Body of pancreas (tissue), 4 donors: ENCODE data around the gene PKN1. TPM values are rescaled to one million over a fixed set of nuclear protein-coding genes. Genes with fewer than 3 reads are reported as not detected.

Source experiments
- ATAC-seq: fragments of 150-250 bp; one replicate; pipeline ENCODE4 v1.9.1; 2016
- DNase-seq, 4 donors: peaks; one replicate each; pipeline ENCODE4 v3.0.0-alpha.2; 2019
- H3K27ac ChIP-seq, 4 donors: fragments of 200-600 bp; sonication (generic); 1 replicate in 3 of 4; 2 replicates in 1 of 4; pipeline versions ENCODE4 v1.5.1 to v1.6.1; 2016 to 2019; ENCODE audit warnings: mild to moderate bottlenecking in 1 of 4, mixed read lengths in 1 of 4, moderate library complexity in 1 of 4
- H3K27me3 ChIP-seq, 2 donors: fragments of 200-600 bp; sonication (generic); one replicate each; pipeline ENCODE4 v1.6.0; 2016; ENCODE audit warnings: mild to moderate bottlenecking in 1 of 2
- H3K36me3 ChIP-seq, 2 donors: fragments of 200-600 bp; sonication (generic); replicated peaks in 1 of 2; 2 replicates each; pipeline ENCODE4 v1.5.1; 2016; ENCODE audit warnings: low read depth in 2 of 2; ENCODE audit not compliant: insufficient read depth in 1 of 2
- H3K4me1 ChIP-seq: fragments of 200-600 bp; sonication (generic); one replicate; pipeline ENCODE4 v1.6.0; 2016
- H3K4me3 ChIP-seq, 2 donors: fragments of 200-600 bp; sonication (generic); 1 replicate in 1 of 2; 2 replicates in 1 of 2; pipeline ENCODE4 v1.5.1; 2016 to 2019
- H3K9me3 ChIP-seq, 3 donors: fragments of 200-600 bp; sonication (generic); 1 replicate in 2 of 3; 2 replicates in 1 of 3; pipeline ENCODE4 v1.5.1; 2016
- CTCF ChIP-seq, 7 experiments: fragments of 450-650 bp in 4 of 7; fragments of 200-600 bp in 3 of 7; sonication (generic) in 3 of 7; IDR thresholded peaks; one replicate each; pipeline ENCODE4 v1.5.1; 2016 to 2019; ENCODE audit warnings: antibody characterized with exemption in 7 of 7
- POLR2A ChIP-seq, 3 donors: fragments of 450-650 bp; IDR thresholded peaks; one replicate each; pipeline ENCODE4 v1.6.1; 2016; ENCODE audit warnings: antibody characterized with exemption in 3 of 3, mild to moderate bottlenecking in 2 of 3
- WGBS, 2 donors: methylation state at CpG; one replicate each; pipeline ENCODE4 v1.1.5; 2017; 5-methylcytosine and 5-hydroxymethylcytosine counted together
- intact Hi-C: fragments of 100-400 bp; cut with DNase I; formaldehyde crosslinking; loops from one replicate; pipeline ENCODE4 v1.15.1; 2023
- small RNA-seq: library from RNA; depleted of rRNA; stranded (forward); fragments of <200 nt; gene quantifications from one replicate; pipeline ENCODE3, GENCODE V24; 2016
- total RNA-seq, 2 donors: library from RNA; depleted of rRNA; stranded (reverse); fragments of >200 nt; gene quantifications; one replicate each; pipeline ENCODE4 v1.1.0, GENCODE V29; 2016

Gene PKN1
- total RNA-seq, 2 donors from 2014 or later = 82.5 to 83.4 TPM

GRCh38 chr19:14517840-14518505 lies 84.9 kb downstream of the PKN1 start, which contains the start of gene DNAJB1:
TSS of gene DNAJB1 (minus strand) at chr19:14518397. CDS start at chr19:14518349, 48 bp downstream.
- peak in 1 of 7 experiments; percentile 7 for TF ChIP-seq CTCF (IDR thresholded peaks at IDR 0.05)
- TF ChIP-seq POLR2A (IDR thresholded peaks at IDR 0.05) = peak; percentile 95 to 99 (median 99)

GRCh38 chr19:14519245-14519859 lies 86.2 kb downstream of the PKN1 start:
- H3K4me3 ChIP-seq = no peak overlapping the region
- H3K9me3 ChIP-seq = no peaks in the 10 kb centered on the region
- intact Hi-C loops = no loop called here
- peaks cover 7 to 14% of the 10 kb centered on the region in 2 donors for H3K36me3 ChIP-seq
- ATAC-seq (no peak), DNase-seq (no peak)
- H3K27ac ChIP-seq = peak overlapping the region; percentile 92 to 100 (median 99)
- H3K27me3 ChIP-seq = no peaks in the 10 kb centered on the region
- WGBS, 2 donors = 84 to 88% methylated on average over 22 of the region's 22 CpGs
- peaks cover 44% of the 10 kb centered on the region for H3K4me1 ChIP-seq
- no peak for TF ChIP-seq POLR2A (IDR thresholded peaks at IDR 0.05)
- TF ChIP-seq CTCF (IDR thresholded peaks at IDR 0.05) = no peak

More at GRCh38 chr19:14517840-14518505, 84.9 kb downstream of the PKN1 start, which contains the start of gene DNAJB1:
- peaks cover 58% of the 10 kb centered on the region for H3K4me1 ChIP-seq
- H3K27ac ChIP-seq = peak within 1 kb of the TSS; percentile 94 to 100 (median 99)
- ATAC-seq (peak; percentile 70), DNase-seq (peak; percentile 76 to 83 (median 82))
- H3K4me3 ChIP-seq = peak within 1 kb of the TSS; percentile 72 to 87
- H3K36me3 ChIP-seq = peaks cover 7 to 14% of the 10 kb centered on the region in 2 donors
- no peaks in the 10 kb centered on the region for H3K9me3 ChIP-seq
- intact Hi-C loops = no loop called here
- WGBS, 2 donors = 0% methylated on average over 46 of the region's 82 CpGs; no CpG with 5 or more reads in 1 of the 2 donors
- no peaks in the 10 kb centered on the region for H3K27me3 ChIP-seq

- Histone ChIP-seq H3K27me3 (no peaks in the 10 kb centered on the region), H3K4me1 (peaks cover 39% of the 10 kb centered on the region), H3K9me3 (no peaks in the 10 kb centered on the region), H3K27ac (peak overlapping the region; percentile 23 to 100 (median 99)), H3K36me3 (peaks cover 7 to 9% of the 10 kb centered on the region in 2 donors), H3K4me3 (no peak overlapping the region)
- DNase-seq (peak; percentile 36 to 75 (median 44)), ATAC-seq (no peak)
- WGBS, 2 donors = 14 to 50% methylated on average over 1 to 2 of the region's 2 CpGs
- intact Hi-C loops = no loop called here
- TF ChIP-seq POLR2A (IDR thresholded peaks at IDR 0.05) = no peak
- no peak for TF ChIP-seq CTCF (IDR thresholded peaks at IDR 0.05)
Measured at GRCh38 chr19:14519860-14520407, 86.8 kb downstream of the PKN1 start.

- DNase-seq = no peak
- peaks cover 32% of the 10 kb centered on the region for H3K4me1 ChIP-seq
- no peak for TF ChIP-seq POLR2A (IDR thresholded peaks at IDR 0.05)
- TF ChIP-seq CTCF (IDR thresholded peaks at IDR 0.05) = no peak
- H3K27ac ChIP-seq = peak overlapping the region in 2 of 4 donors; percentile 99
- ATAC-seq = no peak
- no peaks in the 10 kb centered on the region for H3K27me3 ChIP-seq
- H3K9me3 ChIP-seq = no peaks in the 10 kb centered on the region
- H3K4me3 ChIP-seq = no peak overlapping the region
- intact Hi-C loops = no loop called here
- H3K36me3 ChIP-seq = peaks cover 3% of the 10 kb centered on the region in 2 donors
- 86 to 88% methylated on average over 3 to 4 of the region's 4 CpGs for WGBS, 2 donors
Measured at GRCh38 chr19:14520543-14520942, 87.4 kb downstream of the PKN1 start.

Small RNA genes within 50 kb of the gene (small RNA-seq; reads per million reads assigned to genes)
- gene SNRPGP15 = not detected

Other genes with a start within 250 kb of the PKN1 start
- gene ADGRL1, start 227.1 kb upstream of the PKN1 start, total RNA-seq = 10 to 100 TPM; 12.5 to 16.5 TPM
- gene ADGRE5, start 51.9 kb upstream of the PKN1 start, total RNA-seq = 10 to 100 TPM; 11.5 to 24.6 TPM
- 10 to 100 TPM; 32.4 to 86.7 TPM for gene DDX39A, start 14.0 kb upstream of the PKN1 start, total RNA-seq
- gene PTGER1, start 42.0 kb downstream of the PKN1 start, total RNA-seq = 1 to 10 TPM in 1 of 2 donors, not detected in 1; 3.6 TPM
- 100 to 1,000 TPM in 1 of 2 donors, 10 to 100 TPM in 1; 34.5 to 120 TPM for gene GIPC1, start 62.8 kb downstream of the PKN1 start, total RNA-seq
- gene DNAJB1, start 85.1 kb downstream of the PKN1 start, total RNA-seq = 10 to 100 TPM; 24.4 to 33.2 TPM
- 10 to 100 TPM; 26.2 to 28.7 TPM for gene TECR, start 96.3 kb downstream of the PKN1 start, total RNA-seq
- 100 to 1,000 TPM; 121 to 206 TPM for gene NDUFB7, start 138.8 kb downstream of the PKN1 start, total RNA-seq
- not detected for gene CLEC17A, start 149.8 kb downstream of the PKN1 start, total RNA-seq
- gene ADGRE3, start 241.5 kb downstream of the PKN1 start, total RNA-seq = not detected